ENCODE measurements around the gene TMEM14A.
"Not testable (repeated sequence)": the region's sequence is repeated elsewhere in the genome, so short reads cannot be mapped to it uniquely, and the experiment has no call there.

The TMEM14A gene, protein sequence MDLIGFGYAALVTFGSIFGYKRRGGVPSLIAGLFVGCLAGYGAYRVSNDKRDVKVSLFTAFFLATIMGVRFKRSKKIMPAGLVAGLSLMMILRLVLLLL

DNA sequence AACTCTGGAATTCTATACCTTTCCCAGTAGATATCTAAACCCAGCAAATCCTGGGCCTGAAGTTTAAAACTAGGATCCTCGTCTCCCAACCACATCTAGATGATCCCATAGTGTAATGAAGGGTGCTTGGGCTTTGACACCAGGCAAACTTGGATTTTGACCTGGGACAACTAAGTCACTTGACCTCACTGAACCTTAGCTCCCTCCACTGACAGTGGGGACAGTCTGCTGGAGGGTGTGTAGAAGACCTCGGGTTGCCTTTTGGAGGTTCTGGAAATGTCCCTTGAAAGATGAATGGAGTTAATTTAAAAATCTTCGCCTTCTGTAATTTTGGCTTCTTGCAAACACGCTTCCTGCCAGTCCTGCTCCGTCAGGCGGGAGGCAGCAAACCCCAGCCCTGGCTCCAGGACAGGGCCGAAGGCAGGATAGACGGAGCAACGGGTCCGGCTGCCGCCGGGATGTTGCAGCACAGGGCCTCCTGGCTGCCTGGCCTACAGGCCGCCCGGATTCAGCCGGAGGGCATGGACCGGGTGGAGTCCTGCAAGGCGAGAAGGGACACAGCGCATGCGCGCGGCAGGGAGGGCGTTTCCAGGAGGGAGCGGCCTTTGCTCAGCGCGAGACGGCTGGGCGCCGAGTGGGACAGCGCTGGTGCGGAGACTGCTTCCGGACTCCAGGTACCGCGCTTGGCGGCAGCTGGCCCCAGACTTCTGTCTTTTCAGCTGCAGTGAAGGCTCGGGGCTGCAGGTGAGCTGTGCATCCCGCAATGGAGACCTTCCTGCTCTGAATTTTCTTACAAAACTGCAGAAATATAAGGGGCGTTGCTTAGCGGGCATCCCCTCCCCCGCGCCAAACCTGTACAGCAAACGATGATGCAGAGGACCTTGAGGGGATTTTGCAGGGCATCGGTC lies at the start of gene TMEM14A:
TMEM14A (plus strand) TSS at position 612 of the 908 bp plus-strand sequence. CDS start 5,990 bp downstream, outside the sequence.
- peak; percentile 82 to 86 for DNase-seq (ENCODE audit: low read depth in 2 of 2)

DNA sequence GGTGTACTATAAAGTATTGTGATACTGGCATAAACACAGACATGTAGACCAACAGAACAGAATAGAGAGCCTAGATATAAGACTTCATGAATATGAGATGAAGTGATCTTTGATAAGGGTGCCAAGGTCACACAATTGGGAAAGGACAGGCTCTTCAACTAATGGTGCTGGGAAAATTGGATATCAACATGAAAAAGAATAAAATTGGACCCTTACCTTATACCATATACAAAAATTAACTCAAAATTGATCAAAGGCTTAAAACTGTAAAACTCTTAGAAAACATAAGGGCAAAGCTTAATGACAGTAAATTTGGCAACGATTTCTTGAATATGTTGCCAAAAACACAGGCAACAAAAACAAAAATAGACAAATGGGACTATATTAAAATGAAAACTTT lies 49.3 kb upstream of the TMEM14A start:
- DNase-seq (ENCODE audit: low read depth in 2 of 2) = no peak

DNA sequence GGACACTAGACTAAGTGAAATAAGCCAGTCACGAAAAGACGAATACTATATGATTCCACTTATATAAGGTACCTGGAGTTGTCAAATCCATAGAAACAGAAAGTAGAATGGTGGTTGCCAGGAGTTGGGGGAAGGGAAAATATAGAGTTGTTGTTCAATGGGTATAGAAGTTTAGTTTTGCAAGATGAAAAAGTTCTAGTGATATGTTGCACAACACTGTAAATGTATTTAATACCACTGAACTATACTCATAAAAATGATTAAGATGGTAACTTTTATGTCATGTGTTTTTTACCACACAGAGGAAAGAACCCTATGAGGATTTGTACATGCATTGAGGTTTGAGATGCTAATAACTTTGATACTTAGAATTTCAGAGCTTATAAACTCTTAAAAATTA lies 48.1 kb upstream of the TMEM14A start:
- no peak for DNase-seq (ENCODE audit: low read depth in 2 of 2)

DNA sequence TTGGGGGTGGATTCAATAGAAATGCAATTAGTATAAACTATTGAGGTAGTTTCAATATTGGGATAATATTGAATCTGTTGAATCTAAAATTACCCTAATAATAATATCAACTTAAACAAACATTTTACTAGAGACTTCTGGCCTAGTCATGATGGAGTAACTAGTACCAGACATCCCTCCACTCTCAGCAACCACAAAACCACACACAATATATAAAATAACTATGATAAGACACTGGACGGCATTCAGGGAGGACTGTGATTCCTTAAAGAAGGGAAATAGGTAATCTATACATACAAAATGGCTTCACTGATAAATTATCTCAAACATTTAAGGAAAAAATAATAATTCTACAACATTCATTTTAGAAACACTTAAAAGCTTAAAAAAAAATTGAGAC lies 38.9 kb upstream of the TMEM14A start:
- DNase-seq (ENCODE audit: low read depth in 2 of 2) = no peak

DNA sequence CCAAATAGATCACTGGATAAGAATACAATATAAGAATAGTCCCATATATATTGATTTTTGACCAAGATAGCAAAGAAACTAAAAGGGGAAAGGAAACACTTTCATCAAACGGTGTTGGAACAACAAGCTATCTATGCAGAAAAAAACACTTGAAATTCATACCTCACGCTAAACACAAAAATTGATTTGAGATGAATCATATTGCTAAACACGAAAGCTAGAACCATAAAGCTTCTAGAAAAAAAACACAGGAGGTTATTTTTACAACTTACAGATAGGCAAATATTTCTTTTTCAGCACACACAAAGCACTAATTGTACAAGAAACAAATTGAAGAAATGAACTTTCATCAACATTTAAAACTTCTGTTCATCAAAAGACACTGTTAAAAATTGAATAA lies 36.7 kb upstream of the TMEM14A start:
- no peak for DNase-seq (ENCODE audit: low read depth in 2 of 2)

DNA sequence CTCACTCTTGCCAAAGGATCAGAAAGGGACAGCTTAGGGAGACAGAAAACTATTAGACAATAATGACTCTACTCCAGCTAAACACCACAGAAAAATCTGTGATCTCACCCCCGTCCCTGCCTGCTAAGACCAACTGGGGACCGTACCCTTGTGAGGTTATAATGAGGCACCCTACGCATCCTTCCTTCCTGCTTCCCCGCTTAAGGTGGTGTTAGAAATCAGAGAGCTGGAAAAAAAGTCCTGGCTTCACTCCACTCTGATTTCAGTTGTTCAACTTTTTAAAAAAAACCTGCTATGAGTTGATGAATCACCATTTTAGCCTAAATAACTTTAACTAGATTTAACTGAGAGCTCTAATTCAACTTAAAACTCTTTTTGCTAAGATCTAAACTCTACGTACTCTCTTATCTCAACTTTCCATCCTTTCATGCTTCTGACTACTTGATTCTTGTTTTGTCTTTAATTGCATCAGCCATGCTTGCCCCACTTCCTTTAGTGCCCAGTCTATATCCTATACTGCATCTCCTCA lies 35.8 kb upstream of the TMEM14A start:
- DNase-seq (ENCODE audit: low read depth in 2 of 2) = no peak

DNA sequence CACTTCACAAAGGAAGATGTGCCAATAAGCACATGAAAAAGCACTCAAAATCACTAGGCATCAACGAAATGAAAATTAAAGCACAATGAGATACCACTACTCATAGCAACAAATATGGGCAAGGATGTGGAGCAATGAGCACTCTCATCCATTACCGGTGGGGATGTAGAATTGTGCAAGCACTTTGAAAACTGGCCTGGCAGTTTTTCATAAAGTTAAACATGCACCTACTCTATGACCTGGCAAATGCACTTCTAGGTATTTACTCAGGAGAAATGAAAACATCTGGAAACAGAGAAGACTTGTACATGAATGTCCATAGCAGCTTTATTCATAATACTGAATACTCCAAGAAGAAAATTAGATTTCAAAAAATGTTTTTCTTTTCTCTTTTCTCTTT lies 34.1 kb upstream of the TMEM14A start:
- DNase-seq (ENCODE audit: low read depth in 2 of 2) = no peak

DNA sequence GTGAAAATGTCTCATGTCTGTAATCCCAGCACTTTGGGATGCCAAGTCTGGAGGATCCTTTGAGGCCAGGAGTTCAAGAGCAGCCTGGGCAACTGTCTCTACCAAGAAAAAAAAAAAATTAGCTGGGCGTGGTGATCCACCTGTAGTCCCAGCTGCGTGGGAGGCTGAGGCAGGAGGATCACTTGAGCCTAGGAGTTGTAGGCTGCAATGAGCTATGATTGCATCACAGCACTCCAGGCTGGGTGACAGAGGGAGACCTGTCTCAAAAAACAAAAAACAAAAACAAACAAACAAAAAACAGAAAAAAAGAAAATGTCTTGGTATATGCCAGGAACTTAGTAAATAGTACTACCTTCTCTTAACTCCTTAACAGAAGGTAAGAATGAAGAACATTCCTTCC lies 31.4 kb upstream of the TMEM14A start:
- DNase-seq (ENCODE audit: low read depth in 2 of 2) = no peak

DNA sequence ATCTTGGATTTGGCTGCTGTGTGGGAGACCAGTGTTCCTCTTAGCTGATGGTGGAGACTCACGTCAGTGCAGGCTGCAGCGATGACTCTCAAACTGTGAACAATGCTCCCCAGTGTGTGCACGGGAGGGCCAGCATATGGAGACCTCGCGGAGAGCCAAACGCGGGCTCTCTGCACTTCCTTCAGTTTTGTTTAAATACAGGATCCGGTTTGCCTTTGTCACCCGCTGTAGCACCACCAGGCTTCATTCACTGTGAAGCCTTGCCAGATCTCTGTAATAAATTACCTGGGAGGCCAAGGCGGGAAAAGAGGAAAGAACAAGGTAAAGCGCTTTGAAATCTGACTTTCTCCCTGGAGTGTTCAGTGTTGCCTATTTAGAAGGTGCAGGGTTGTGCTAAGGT lies 30.7 kb upstream of the TMEM14A start:
- no peak for DNase-seq (ENCODE audit: low read depth in 2 of 2)

DNA sequence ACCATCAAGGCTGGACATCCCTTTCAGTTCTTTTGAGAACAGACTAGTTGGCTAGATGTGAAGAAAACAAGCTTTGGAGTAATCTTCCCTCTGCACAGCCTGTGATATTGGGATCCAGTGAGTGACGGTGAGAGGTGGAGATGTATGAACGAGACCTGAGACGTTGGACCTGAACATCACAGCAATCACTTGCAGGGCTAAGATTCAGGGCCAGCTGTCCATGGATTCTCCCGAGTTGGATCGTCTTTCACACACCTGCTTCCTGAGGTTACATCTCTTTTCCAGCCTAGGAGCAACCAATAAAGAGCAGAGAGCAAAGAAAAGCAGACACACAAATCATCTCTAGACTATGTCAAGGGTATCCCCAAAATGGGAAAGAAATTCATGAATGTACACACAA lies 30.0 kb upstream of the TMEM14A start:
- no peak for DNase-seq (ENCODE audit: low read depth in 2 of 2)

DNA sequence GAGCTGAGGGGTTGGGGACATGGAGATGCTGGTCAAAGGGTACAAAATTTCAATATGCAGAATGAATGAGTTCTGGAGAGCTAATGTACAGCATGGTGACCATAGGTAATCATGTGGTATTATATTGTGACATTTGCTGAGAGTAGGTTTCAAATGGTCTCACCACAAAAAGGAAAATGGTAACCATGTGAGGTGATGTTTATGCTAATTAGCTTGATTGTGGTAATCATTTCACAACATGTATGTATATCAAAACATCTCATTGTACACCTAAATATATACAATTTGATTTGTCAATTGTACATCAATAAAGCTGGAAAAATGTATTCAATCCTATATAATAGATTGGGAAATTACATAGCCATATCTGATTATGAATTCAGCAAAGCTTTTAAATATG lies 29.5 kb upstream of the TMEM14A start:
- no peak for DNase-seq (ENCODE audit: low read depth in 2 of 2)

DNA sequence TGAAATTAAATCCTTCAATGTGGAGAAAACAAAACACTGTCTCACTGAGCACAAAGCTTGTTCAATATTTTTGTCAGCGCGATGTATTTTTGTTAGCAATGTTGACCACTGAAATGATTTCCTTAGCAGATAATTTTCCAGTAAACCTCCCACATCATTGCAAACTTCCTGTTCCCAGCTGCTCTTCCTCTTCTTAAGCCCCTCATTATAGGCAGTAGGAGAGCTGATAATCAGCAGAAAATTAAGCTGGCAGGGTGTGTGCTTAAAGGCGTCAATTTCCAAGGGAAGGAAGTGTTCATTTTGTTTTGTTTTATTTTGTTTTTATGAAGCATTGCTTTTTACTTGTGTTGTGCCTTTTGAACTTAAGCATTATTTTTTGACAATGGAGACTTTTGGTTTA lies 29.1 kb upstream of the TMEM14A start:
- DNase-seq (ENCODE audit: low read depth in 2 of 2) = no peak

DNA sequence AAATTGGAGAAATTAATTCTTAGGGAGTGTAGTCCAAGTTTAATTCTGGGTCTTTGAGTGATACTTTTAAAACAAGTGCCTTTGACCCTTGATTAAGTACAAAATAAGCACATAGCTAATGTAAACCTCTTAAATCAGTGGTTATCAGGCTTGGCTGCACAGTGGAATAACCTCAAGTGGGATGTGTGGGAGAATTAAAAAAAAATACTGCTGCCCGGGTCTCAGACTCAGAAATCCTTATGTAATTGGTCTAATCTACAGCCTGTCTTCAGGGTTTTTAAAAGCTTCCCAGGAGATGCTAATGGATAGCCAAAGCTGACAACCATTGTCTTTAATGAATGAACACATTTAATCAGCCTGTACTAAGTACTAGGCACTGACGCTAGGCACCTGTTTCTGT lies 28.5 kb upstream of the TMEM14A start:
- DNase-seq (ENCODE audit: low read depth in 2 of 2) = no peak

DNA sequence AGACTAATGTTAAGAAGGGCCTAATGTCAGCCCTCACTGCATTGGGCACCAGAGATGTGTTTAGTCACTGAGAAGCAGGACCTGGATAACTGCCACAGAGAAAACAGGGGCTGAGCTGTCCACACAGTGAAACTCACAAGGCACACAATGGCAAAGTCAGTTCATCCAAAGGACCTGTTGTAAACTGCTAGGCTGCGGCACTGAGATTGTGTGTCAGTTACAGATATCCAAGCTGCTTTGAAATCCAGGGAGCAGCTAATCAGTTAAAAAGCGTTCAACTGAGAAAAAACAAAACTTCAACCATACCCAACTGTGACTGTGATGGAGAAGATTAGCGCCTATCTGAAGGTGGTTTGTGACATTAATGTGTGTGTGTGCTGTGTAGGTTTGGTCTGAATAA lies 27.8 kb upstream of the TMEM14A start:
- no peak for DNase-seq (ENCODE audit: low read depth in 2 of 2)

DNA sequence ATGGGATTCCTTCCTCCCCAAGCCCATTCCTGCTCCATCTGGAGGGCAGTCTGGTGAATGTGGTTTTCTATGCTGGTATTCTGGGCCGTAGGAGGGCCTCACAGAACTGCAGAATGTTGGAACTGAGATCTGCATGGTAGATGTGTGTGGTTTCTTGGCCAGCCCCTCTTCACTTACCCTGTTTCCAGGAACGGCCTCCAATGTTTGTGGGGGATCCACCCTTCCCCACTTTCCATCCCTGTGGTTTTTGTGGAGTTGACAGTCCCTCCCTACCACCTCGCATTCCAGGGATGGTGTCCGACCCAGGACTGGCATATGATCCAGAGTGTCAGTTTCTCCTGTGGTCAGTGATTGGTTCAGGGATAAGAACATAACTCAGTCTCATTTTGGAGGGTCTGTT lies 26.7 kb upstream of the TMEM14A start:
- no peak for DNase-seq (ENCODE audit: low read depth in 2 of 2)

DNA sequence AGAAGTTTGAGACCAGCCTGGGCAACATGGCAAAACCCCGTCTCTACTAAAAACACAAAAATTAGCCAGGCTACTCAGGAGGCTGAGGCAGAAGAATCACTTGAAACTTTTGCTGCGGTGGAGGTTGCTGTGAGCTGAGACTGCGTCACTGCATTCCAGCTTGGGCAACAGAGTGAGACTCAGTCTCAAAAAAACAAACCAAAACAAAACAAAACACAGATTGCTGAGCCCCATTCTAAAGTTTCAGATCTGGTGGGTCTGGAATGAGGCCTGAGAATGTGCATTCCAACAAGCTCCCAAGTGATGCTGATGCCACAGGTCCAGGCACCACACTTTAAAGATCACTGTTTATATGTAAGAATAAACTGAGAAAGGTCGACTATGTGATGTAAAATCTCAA lies 24.9 kb upstream of the TMEM14A start:
- DNase-seq (ENCODE audit: low read depth in 2 of 2) = no peak

DNA sequence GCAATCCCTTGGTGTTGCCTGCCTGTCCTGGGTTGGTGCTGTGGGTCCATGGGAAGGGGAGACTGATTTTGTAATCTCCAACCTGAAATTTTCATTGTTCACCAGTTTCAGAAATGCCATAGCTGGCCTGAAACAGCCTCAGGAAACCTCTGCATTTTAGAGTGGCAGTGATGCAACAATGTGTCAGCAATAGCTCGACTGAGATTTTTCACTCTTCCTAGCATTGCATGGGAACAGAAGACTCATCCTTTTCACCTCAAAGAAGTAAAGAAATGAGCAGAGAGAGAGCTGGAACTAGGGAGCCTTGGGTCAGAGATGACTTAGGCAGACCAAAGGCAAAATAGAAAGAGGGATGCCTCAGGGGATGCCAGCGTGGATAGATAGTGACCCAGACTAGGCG lies 23.7 kb upstream of the TMEM14A start:
- DNase-seq (ENCODE audit: low read depth in 2 of 2) = no peak

DNA sequence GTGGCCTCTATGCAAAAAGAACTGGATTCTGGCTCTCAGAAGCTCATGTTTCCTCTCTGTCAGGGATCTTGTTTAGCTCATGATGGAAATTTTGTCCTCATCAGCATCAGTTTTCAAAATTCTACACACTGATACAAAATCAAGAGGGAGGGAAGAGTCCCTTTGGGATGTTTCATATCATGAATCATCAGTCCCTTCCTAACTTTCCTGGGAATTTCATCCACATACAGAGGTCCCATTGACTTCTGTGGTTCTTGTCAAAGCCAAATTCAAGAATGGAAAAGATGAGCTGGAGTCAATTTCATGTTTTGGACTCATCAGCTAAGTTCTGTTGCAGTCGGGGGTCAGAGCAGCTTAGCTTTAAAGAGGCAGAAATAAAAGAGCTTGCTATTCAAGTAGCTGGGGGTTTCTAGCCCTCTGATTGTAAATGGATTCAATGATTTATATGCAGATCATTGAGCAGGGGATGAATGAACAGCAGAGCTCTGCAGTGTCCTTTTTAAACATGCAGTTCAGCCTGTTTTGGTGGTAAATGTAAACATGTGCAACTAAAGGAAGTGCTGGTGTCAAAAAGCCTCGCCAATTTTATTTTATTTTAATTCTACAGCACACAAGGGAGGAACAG lies 21.3 kb upstream of the TMEM14A start:
- DNase-seq (ENCODE audit: low read depth in 2 of 2) = no peak

DNA sequence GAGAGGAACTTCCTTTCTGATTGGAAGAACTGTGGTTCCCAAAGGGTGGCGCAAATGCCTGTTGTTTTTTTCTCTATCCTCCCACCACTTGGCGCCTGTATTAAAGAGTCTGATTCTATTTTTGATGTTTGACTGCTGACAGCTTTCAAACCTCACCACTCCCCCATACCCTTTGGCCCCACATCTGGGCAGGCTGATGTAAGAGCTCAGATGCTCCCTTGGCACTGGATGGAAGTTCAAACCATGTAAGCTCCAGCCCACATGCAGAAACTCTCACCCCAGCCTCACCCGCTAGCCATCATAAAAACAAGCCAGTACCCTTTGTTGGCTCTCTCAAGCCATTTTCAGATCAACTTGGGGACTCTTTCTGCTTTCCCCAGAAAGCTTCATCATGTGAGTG lies 20.0 kb upstream of the TMEM14A start:
- no peak for DNase-seq (ENCODE audit: low read depth in 2 of 2)

DNA sequence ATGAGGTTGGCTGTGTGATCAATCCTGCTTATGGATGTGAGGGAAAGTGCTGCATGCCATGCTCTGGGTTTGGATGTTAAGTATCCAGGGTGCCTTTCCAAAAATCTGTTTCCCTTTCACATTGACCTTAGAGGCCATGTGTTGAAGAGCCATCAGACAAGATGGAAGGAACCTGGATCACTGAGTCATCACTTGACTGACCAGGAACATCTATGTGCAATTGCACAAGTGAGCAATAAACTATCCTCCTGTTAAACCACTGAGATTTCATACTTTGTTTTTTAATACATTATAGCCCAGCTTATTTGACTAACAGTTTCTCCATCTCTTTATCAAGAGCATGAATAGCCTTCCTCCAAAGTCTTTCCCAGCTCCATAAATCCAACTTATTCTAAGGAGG lies 17.8 kb upstream of the TMEM14A start:
- no peak for DNase-seq (ENCODE audit: low read depth in 2 of 2)

DNA sequence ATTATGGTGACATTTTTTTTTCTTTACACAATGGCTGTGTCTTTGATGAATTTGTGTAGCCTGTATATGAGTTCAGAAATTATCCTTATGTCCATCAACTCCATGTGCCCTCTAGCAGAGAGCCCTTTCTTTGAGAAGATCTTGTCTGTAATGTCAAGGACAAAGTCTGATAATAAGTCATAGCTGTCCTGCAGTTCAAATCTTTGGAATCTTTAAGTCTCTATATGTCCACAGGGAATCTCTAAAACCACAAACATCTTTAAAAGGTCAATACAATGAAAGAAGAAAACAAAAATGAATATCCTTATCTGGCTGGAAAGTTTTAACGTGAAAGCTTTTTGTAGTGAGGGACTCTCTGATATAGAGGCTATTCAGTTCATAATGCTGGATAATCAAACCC lies 16.9 kb upstream of the TMEM14A start:
- no peak for DNase-seq (ENCODE audit: low read depth in 2 of 2)

DNA sequence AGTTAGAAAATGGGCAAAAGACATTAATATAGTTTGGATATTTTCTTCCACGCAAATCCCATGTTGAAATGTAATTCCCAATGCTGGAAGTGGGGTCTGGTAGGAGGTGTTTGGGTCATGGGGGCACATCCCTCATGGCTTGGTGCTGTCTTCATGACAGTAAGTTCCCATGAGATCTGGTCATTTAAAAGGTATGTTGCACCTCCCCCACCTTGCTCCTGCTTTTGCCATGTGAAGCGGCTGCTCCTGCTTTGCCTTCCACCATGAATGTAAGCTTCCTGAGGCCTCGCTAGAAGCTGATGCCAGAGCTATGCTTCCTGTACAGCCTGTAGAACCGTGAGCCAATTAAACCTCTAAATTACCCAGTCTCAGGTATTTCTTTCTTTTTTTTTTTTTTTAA lies 16.3 kb upstream of the TMEM14A start:
- DNase-seq (ENCODE audit: low read depth in 2 of 2) = no peak

DNA sequence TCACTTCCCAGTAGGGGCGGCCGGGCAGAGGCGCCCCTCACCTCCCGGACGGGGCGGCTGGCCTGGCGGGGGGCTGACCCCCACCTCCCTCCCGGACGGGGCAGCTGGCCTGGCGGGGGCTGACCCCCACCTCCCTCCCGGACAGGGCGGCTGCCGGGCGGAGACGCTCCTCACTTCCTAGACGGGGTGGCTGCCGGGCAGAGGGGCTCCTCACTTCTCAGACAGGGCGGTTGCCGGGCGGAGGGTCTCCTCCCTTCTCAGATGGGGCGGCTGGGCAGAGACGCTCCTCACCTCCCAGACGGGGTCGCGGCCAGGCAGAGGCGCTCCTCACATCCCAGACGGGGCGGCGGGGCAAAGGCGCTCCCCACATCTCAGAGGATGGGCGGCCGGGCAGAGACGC lies 15.0 kb upstream of the TMEM14A start:
- DNase-seq (ENCODE audit: low read depth in 2 of 2) = not testable (repeated sequence)

All from stimulated activated CD8-positive, alpha-beta memory T cell treated with anti-CD3 and anti-CD28 coated beads, Interleukin-7, amount 100 ng/mL, for 4 hours (primary cell).